ENCODE results near the gene DAPK2. TPM values are rescaled to one million over a fixed set of nuclear protein-coding genes. Genes with fewer than 3 reads are reported as not detected.

Gene DAPK2
- total RNA-seq, 1 donor = 23.5 TPM

- Histone ChIP-seq H4K20me1 (ENCODE audit: insufficient read depth, low read length) (no peaks in the 10 kb centered on the region), H3K4me3 (ENCODE audit: insufficient read depth, low read length) (no peak overlapping the region), H3K27ac (ENCODE audit: low read depth, low read length) (no peak overlapping the region), H3K4me2 (ENCODE audit: insufficient read depth, low read length) (no peak overlapping the region), H3K79me2 (ENCODE audit: insufficient read depth, low read length) (no peaks in the 10 kb centered on the region), H2AFZ (ENCODE audit: low read length) (no peak overlapping the region), H3K36me3 (ENCODE audit: insufficient read depth, low read length) (no peaks in the 10 kb centered on the region), H3K27me3 (ENCODE audit: insufficient read depth, low read length) (no peaks in the 10 kb centered on the region), H3K4me1 (ENCODE audit: insufficient read depth, low read length) (peaks cover under 1% of the 10 kb centered on the region), H3K9me3 (ENCODE audit: low read depth, low read length) (no peaks in the 10 kb centered on the region)
- TF ChIP-seq CTCF (IDR thresholded peaks at IDR 0.05; ENCODE audit: extremely low read depth, low read depth, low read length) = no peak
- DNase-seq (ENCODE audit: insufficient read length, low spot score, missing footprints) = no peak
These were observed 67.6 kb downstream of the DAPK2 start for GRCh38 chr15:63978511-63979261.

GRCh38 chr15:63977119-63977518 is 69.2 kb downstream of the DAPK2 start:
- H3K27ac ChIP-seq (ENCODE audit: low read depth, low read length) = no peak overlapping the region
- H2AFZ ChIP-seq (ENCODE audit: low read length) = no peak overlapping the region
- DNase-seq (ENCODE audit: insufficient read length, low spot score, missing footprints) = no peak
- H3K4me2 ChIP-seq (ENCODE audit: insufficient read depth, low read length) = no peak overlapping the region
- no peaks in the 10 kb centered on the region for H3K9me3 ChIP-seq (ENCODE audit: low read depth, low read length)
- no peaks in the 10 kb centered on the region for H3K79me2 ChIP-seq (ENCODE audit: insufficient read depth, low read length)
- H3K27me3 ChIP-seq (ENCODE audit: insufficient read depth, low read length) = no peaks in the 10 kb centered on the region
- peaks cover 5% of the 10 kb centered on the region for H3K4me1 ChIP-seq (ENCODE audit: insufficient read depth, low read length)
- no peaks in the 10 kb centered on the region for H4K20me1 ChIP-seq (ENCODE audit: insufficient read depth, low read length)
- H3K36me3 ChIP-seq (ENCODE audit: insufficient read depth, low read length) = no peaks in the 10 kb centered on the region
- no peak for TF ChIP-seq CTCF (IDR thresholded peaks at IDR 0.05; ENCODE audit: extremely low read depth, low read depth, low read length)
- no peak overlapping the region for H3K4me3 ChIP-seq (ENCODE audit: insufficient read depth, low read length)

- no peak for DNase-seq (ENCODE audit: insufficient read length, low spot score, missing footprints)
- peaks cover 5% of the 10 kb centered on the region for H3K4me1 ChIP-seq (ENCODE audit: insufficient read depth, low read length)
- H3K27ac ChIP-seq (ENCODE audit: low read depth, low read length) = no peak overlapping the region
- no peaks in the 10 kb centered on the region for H3K27me3 ChIP-seq (ENCODE audit: insufficient read depth, low read length)
- H3K36me3 ChIP-seq (ENCODE audit: insufficient read depth, low read length) = no peaks in the 10 kb centered on the region
- no peak for TF ChIP-seq CTCF (IDR thresholded peaks at IDR 0.05; ENCODE audit: extremely low read depth, low read depth, low read length)
- H3K9me3 ChIP-seq (ENCODE audit: low read depth, low read length) = no peaks in the 10 kb centered on the region
- no peak overlapping the region for H2AFZ ChIP-seq (ENCODE audit: low read length)
- H4K20me1 ChIP-seq (ENCODE audit: insufficient read depth, low read length) = no peaks in the 10 kb centered on the region
- no peak overlapping the region for H3K4me2 ChIP-seq (ENCODE audit: insufficient read depth, low read length)
- no peak overlapping the region for H3K4me3 ChIP-seq (ENCODE audit: insufficient read depth, low read length)
- no peaks in the 10 kb centered on the region for H3K79me2 ChIP-seq (ENCODE audit: insufficient read depth, low read length)
These were observed 72.3 kb downstream of the DAPK2 start for GRCh38 chr15:63974021-63974420.

GRCh38 chr15:63973212-63974009 is 72.9 kb downstream of the DAPK2 start:
- DNase-seq (ENCODE audit: insufficient read length, low spot score, missing footprints) = no peak
- no peak for TF ChIP-seq CTCF (IDR thresholded peaks at IDR 0.05; ENCODE audit: extremely low read depth, low read depth, low read length)
- H3K36me3 ChIP-seq (ENCODE audit: insufficient read depth, low read length) = no peaks in the 10 kb centered on the region
- no peaks in the 10 kb centered on the region for H3K9me3 ChIP-seq (ENCODE audit: low read depth, low read length)
- no peak overlapping the region for H3K4me2 ChIP-seq (ENCODE audit: insufficient read depth, low read length)
- no peaks in the 10 kb centered on the region for H3K27me3 ChIP-seq (ENCODE audit: insufficient read depth, low read length)
- no peaks in the 10 kb centered on the region for H4K20me1 ChIP-seq (ENCODE audit: insufficient read depth, low read length)
- no peak overlapping the region for H3K4me3 ChIP-seq (ENCODE audit: insufficient read depth, low read length)
- no peak overlapping the region for H2AFZ ChIP-seq (ENCODE audit: low read length)
- peaks cover 5% of the 10 kb centered on the region for H3K4me1 ChIP-seq (ENCODE audit: insufficient read depth, low read length)
- H3K79me2 ChIP-seq (ENCODE audit: insufficient read depth, low read length) = no peaks in the 10 kb centered on the region
- no peak overlapping the region for H3K27ac ChIP-seq (ENCODE audit: low read depth, low read length)
